Measurements from ENCODE around the gene CISD3. TPM values are rescaled to one million over a fixed set of nuclear protein-coding genes. Genes with fewer than 3 reads are reported as not detected.

The CISD3 gene
- total RNA-seq, 2 donors from 2014 or later: 12.0 to 12.8 TPM

GRCh38 chr17:38768417-38768816, 38.3 kb downstream of the CISD3 start:
- Mint-ChIP-seq H3K36me3 (ENCODE audit: low read depth) (peaks cover 11% of the 10 kb centered on the region), H3K4me1 (peaks cover 11% of the 10 kb centered on the region), H3K27ac (peak overlapping the region; percentile 32), H3K27me3 (no peaks in the 10 kb centered on the region), H3K4me3 (no peak overlapping the region)
- ATAC-seq (no peak), DNase-seq (no peak)
- no peaks in the 10 kb centered on the region for H3K9me3 ChIP-seq (ENCODE audit: control insufficient read depth, low read length, poor library complexity, severe bottlenecking)

GRCh38 chr17:38773258-38773657, 43.1 kb downstream of the CISD3 start:
- peaks cover 7% of the 10 kb centered on the region for H3K4me1 Mint-ChIP-seq
- DNase-seq (no peak), ATAC-seq (no peak)
- H3K27me3 Mint-ChIP-seq: no peaks in the 10 kb centered on the region
- H3K9me3 ChIP-seq (ENCODE audit: control insufficient read depth, low read length, poor library complexity, severe bottlenecking): no peaks in the 10 kb centered on the region
- peaks cover 6% of the 10 kb centered on the region for H3K36me3 Mint-ChIP-seq (ENCODE audit: low read depth)
- H3K27ac Mint-ChIP-seq: no peak overlapping the region
- no peak overlapping the region for H3K4me3 Mint-ChIP-seq

- DNase-seq: no peak
- H3K36me3 Mint-ChIP-seq (ENCODE audit: low read depth): peaks cover 3% of the 10 kb centered on the region
- no peak for ATAC-seq
- no peak overlapping the region for H3K4me3 Mint-ChIP-seq
- no peaks in the 10 kb centered on the region for H3K9me3 ChIP-seq (ENCODE audit: control insufficient read depth, low read length, poor library complexity, severe bottlenecking)
- peaks cover 2% of the 10 kb centered on the region for H3K4me1 Mint-ChIP-seq
- H3K27ac Mint-ChIP-seq: no peak overlapping the region
- no peaks in the 10 kb centered on the region for H3K27me3 Mint-ChIP-seq
Measured at GRCh38 chr17:38777641-38778250, 47.6 kb downstream of the CISD3 start.

GRCh38 chr17:38779965-38780752, 50.0 kb downstream of the CISD3 start:
- H3K9me3 ChIP-seq (ENCODE audit: control insufficient read depth, low read length, poor library complexity, severe bottlenecking): no peaks in the 10 kb centered on the region
- Mint-ChIP-seq H3K27me3 (no peaks in the 10 kb centered on the region), H3K4me3 (no peak overlapping the region), H3K36me3 (ENCODE audit: low read depth) (peaks cover 3% of the 10 kb centered on the region), H3K27ac (peak overlapping the region; percentile 51), H3K4me1 (no peaks in the 10 kb centered on the region)
- no peak for ATAC-seq
- no peak for DNase-seq

GRCh38 chr17:38783227-38783626, 53.1 kb downstream of the CISD3 start:
- no peak for DNase-seq
- ATAC-seq: no peak
- no peaks in the 10 kb centered on the region for H3K27me3 Mint-ChIP-seq
- H3K4me3 Mint-ChIP-seq: no peak overlapping the region
- no peaks in the 10 kb centered on the region for H3K9me3 ChIP-seq (ENCODE audit: control insufficient read depth, low read length, poor library complexity, severe bottlenecking)
- peaks cover 3% of the 10 kb centered on the region for H3K36me3 Mint-ChIP-seq (ENCODE audit: low read depth)
- H3K27ac Mint-ChIP-seq: no peak overlapping the region
- peaks cover 7% of the 10 kb centered on the region for H3K4me1 Mint-ChIP-seq

Other genes with a start within 250 kb of the CISD3 start
- under 1 TPM; 0.26 to 0.52 TPM for gene SRCIN1, start 124.4 kb upstream of the CISD3 start, total RNA-seq
- 1 to 10 TPM in 1 of 2 donors, under 1 TPM in 1; 0.60 to 1.1 TPM for gene EPOP, start 55.4 kb upstream of the CISD3 start, total RNA-seq
- 100 to 1,000 TPM; 304 to 334 TPM for gene MLLT6, start 25.1 kb upstream of the CISD3 start, total RNA-seq
- not detected for gene PCGF2, start 18.0 kb downstream of the CISD3 start, total RNA-seq
- gene PSMB3, start 22.4 kb downstream of the CISD3 start, total RNA-seq: 10 to 100 TPM; 78.5 to 85.5 TPM
- gene PIP4K2B, start 69.2 kb downstream of the CISD3 start, total RNA-seq: 10 to 100 TPM; 28.2 to 33.5 TPM
- 10 to 100 TPM; 69.6 to 88.5 TPM for gene CWC25, start 95.0 kb downstream of the CISD3 start, total RNA-seq
- 1,000 to 10,000 TPM; 1,821 to 1,859 TPM for gene RPL23, start 123.4 kb downstream of the CISD3 start, total RNA-seq
- 100 to 1,000 TPM; 106 to 115 TPM for gene LASP1, start 139.7 kb downstream of the CISD3 start, total RNA-seq
- not detected for gene FBXO47, start 237.1 kb downstream of the CISD3 start, total RNA-seq

Measured in T-helper 17 cell (primary cell).